Measurements from ENCODE around the gene SPATA9.
"Not testable (repeated sequence)": the region's sequence is repeated elsewhere in the genome, so short reads cannot be mapped to it uniquely, and the experiment has no call there.

Gene SPATA9

GRCh38 chr5:95715799-95716461, 33.1 kb upstream of the SPATA9 start:
- DNase-seq: no peak

GRCh38 chr5:95713960-95714710, 31.3 kb upstream of the SPATA9 start:
- no peak for DNase-seq

GRCh38 chr5:95713246-95713645, 30.5 kb upstream of the SPATA9 start:
- not testable (repeated sequence) for DNase-seq

- DNase-seq: no peak
Observed at GRCh38 chr5:95712347-95712958, 29.7 kb upstream of the SPATA9 start.

- DNase-seq: no peak
Observed at GRCh38 chr5:95711501-95712346, 28.9 kb upstream of the SPATA9 start.

- DNase-seq: not testable (repeated sequence)
Observed at GRCh38 chr5:95710651-95711500, 28.1 kb upstream of the SPATA9 start.

- DNase-seq: no peak
Observed at GRCh38 chr5:95709967-95710650, 27.3 kb upstream of the SPATA9 start.

GRCh38 chr5:95708876-95709275, 26.1 kb upstream of the SPATA9 start:
- no peak for DNase-seq

- not testable (repeated sequence) for DNase-seq
Observed at GRCh38 chr5:95707534-95708188, 24.9 kb upstream of the SPATA9 start.

- DNase-seq: no peak
Observed at GRCh38 chr5:95707055-95707454, 24.3 kb upstream of the SPATA9 start.

- DNase-seq: not testable (repeated sequence)
Observed at GRCh38 chr5:95706196-95706595, 23.4 kb upstream of the SPATA9 start.

GRCh38 chr5:95704150-95704549, 21.4 kb upstream of the SPATA9 start:
- no peak for DNase-seq

GRCh38 chr5:95701074-95701473, 18.3 kb upstream of the SPATA9 start:
- DNase-seq: no peak

- no peak for DNase-seq
Observed at GRCh38 chr5:95699337-95699736, 16.5 kb upstream of the SPATA9 start.

GRCh38 chr5:95697781-95698681, 15.2 kb upstream of the SPATA9 start:
- no peak for DNase-seq

GRCh38 chr5:95690333-95690732, 7.5 kb upstream of the SPATA9 start:
- no peak for DNase-seq

GRCh38 chr5:95689680-95690079, 6.9 kb upstream of the SPATA9 start:
- no peak for DNase-seq

- no peak for DNase-seq
Observed at GRCh38 chr5:95686651-95687050, 3.9 kb upstream of the SPATA9 start.

GRCh38 chr5:95684361-95684760, 1.6 kb upstream of the SPATA9 start:
- no peak for DNase-seq

- no peak for DNase-seq
Observed at GRCh38 chr5:95673081-95673480, 9.7 kb downstream of the SPATA9 start.
